H1 (cell line): Measurements from ENCODE around the gene TPD52L1. TPM values are rescaled to one million over a fixed set of nuclear protein-coding genes. Genes with fewer than 3 reads are reported as not detected.
A peak's percentile ranks its signal among the peaks of the same experiment; 100 is the strongest.

Experiments
- CTCF ChIA-PET: fragments of 300-600 bp; sonication (Branson Sonifier 250); formaldehyde crosslinking; loops from one replicate; lab custom pipeline; 2021; ENCODE audit not compliant: partially characterized antibody; lab: Charles Lee
- POLR2A ChIA-PET: fragments of 300-600 bp; sonication (Branson Sonifier 250); formaldehyde crosslinking; loops from one replicate; lab custom pipeline; 2021; ENCODE audit warnings: inconsistent platforms; ENCODE audit not compliant: partially characterized antibody; lab: Charles Lee
- DNase-seq, 2 experiments: peaks; one replicate each; pipeline versions ENCODE4 v3.0.0 to v3.0.0-alpha.2; 2010 to 2022; ENCODE audit warnings: low spot score in 2 of 2, low read depth in 1 of 2, mixed read lengths in 1 of 2
- FAIRE-seq: peaks from 2 replicates; lab custom pipeline; 2011; peaks lifted over from hg19 to GRCh38; lab: Jason Lieb, UNC
- H2AFZ ChIP-seq: 2 replicates; pipeline ENCODE4 v1.8.1; 2012; ENCODE audit warnings: low read length, inconsistent platforms
- H2AK5ac ChIP-seq: 2 replicates; pipeline ENCODE4 v1.6.1; 2013; ENCODE audit warnings: low read depth, low read length
- H2BK120ac ChIP-seq: replicated peaks from 2 replicates; pipeline ENCODE3; 2013; ENCODE audit warnings: low read depth, low read length, inconsistent platforms
- H2BK12ac ChIP-seq: 2 replicates; pipeline ENCODE4 v1.6.1; 2013; ENCODE audit warnings: low read depth, low read length
- H2BK15ac ChIP-seq: 2 replicates; pipeline ENCODE4 v1.6.1; 2013; ENCODE audit warnings: low read length
- H2BK20ac ChIP-seq: 2 replicates; pipeline ENCODE4 v1.6.1; 2013; ENCODE audit warnings: low read length
- H2BK5ac ChIP-seq: 2 replicates; pipeline ENCODE4 v1.6.1; 2013; ENCODE audit warnings: low read depth, low read length
- H3K14ac ChIP-seq: 2 replicates; pipeline ENCODE4 v1.6.1; 2013; ENCODE audit warnings: inconsistent platforms; ENCODE audit not compliant: insufficient read length
- H3K18ac ChIP-seq: 2 replicates; pipeline ENCODE4 v1.6.1; 2013; ENCODE audit warnings: low read length; ENCODE audit errors: extremely low read depth
- H3K23ac ChIP-seq: 2 replicates; pipeline ENCODE4 v1.6.1; 2013; ENCODE audit warnings: inconsistent platforms; ENCODE audit not compliant: insufficient read length
- H3K23me2 ChIP-seq: 2 replicates; pipeline ENCODE4 v1.6.1; 2013; ENCODE audit warnings: low read depth, low read length
- H3K27ac ChIP-seq: 2 replicates; pipeline ENCODE4 v1.6.1; 2011; ENCODE audit warnings: low read depth, low read length, inconsistent platforms
- H3K27me3 ChIP-seq, 4 experiments: replicated peaks in 1 of 4; 1 replicate in 1 of 4; 2 replicates in 3 of 4; pipeline versions ENCODE4 v1.6.1 to v1.8.1; 2011 to 2013; ENCODE audit warnings: low read length in 3 of 4, mild to moderate bottlenecking in 3 of 4, inconsistent platforms in 2 of 4, mixed read lengths in 2 of 4, moderate library complexity in 1 of 4; ENCODE audit not compliant: control insufficient read depth in 3 of 4, insufficient read depth in 3 of 4; ENCODE audit errors: extremely low read depth in 1 of 4
- H3K36me3 ChIP-seq, 4 experiments: 2 replicates each; pipeline versions ENCODE4 v1.6.1 to v1.8.1; 2011 to 2013; ENCODE audit warnings: mild to moderate bottlenecking in 4 of 4, low read length in 3 of 4, moderate library complexity in 2 of 4, control low read depth in 1 of 4, inconsistent platforms in 1 of 4; ENCODE audit not compliant: insufficient read depth in 4 of 4, control insufficient read depth in 2 of 4
- H3K4ac ChIP-seq: replicated peaks from 2 replicates; pipeline ENCODE3; 2013; ENCODE audit warnings: low read length, low read depth, mixed read lengths, inconsistent platforms; ENCODE audit not compliant: insufficient read length
- H3K4me1 ChIP-seq, 4 experiments: replicated peaks in 1 of 4; 1 replicate in 1 of 4; 2 replicates in 3 of 4; pipeline versions ENCODE4 v1.6.1 to v1.8.1; 2011 to 2013; ENCODE audit warnings: low read length in 3 of 4, inconsistent platforms in 2 of 4, mixed read lengths in 1 of 4; ENCODE audit not compliant: insufficient read depth in 4 of 4, control insufficient read depth in 3 of 4
- H3K4me2 ChIP-seq, 2 experiments: 2 replicates each; pipeline versions ENCODE4 v1.6.1 to v1.8.1; 2011 to 2013; ENCODE audit warnings: low read depth in 2 of 2, low read length in 2 of 2, control low read depth in 1 of 2, inconsistent platforms in 1 of 2, mild to moderate bottlenecking in 1 of 2; ENCODE audit not compliant: insufficient read depth in 1 of 2
- H3K4me3 ChIP-seq, 4 experiments: fragments of 200-600, 300-600 bp in 1 of 4; sonication (generic), shearing (Covaris generic), sonication (Bioruptor Twin) in 1 of 4; 2 replicates each; pipeline versions ENCODE4 v1.5.1 to v1.8.1; 2011 to 2016; ENCODE audit warnings: low read length in 4 of 4, low read depth in 3 of 4, control low read depth in 2 of 4, inconsistent platforms in 2 of 4, mild to moderate bottlenecking in 2 of 4, mixed read lengths in 1 of 4, moderate library complexity in 1 of 4; ENCODE audit not compliant: insufficient read depth in 2 of 4; ENCODE audit errors: extremely low read depth in 1 of 4
- H3K56ac ChIP-seq: replicated peaks from 2 replicates; pipeline ENCODE3; 2013; ENCODE audit warnings: low read depth, mild to moderate bottlenecking, mixed read lengths, low read length, inconsistent platforms; ENCODE audit not compliant: insufficient read length
- H3K79me1 ChIP-seq: 2 replicates; pipeline ENCODE4 v1.6.1; 2013; ENCODE audit warnings: low read depth, low read length, control low read depth
- H3K79me2 ChIP-seq, 2 experiments: 2 replicates each; pipeline versions ENCODE4 v1.6.1 to v1.8.1; 2012 to 2013; ENCODE audit warnings: low read length in 2 of 2, mild to moderate bottlenecking in 2 of 2, inconsistent platforms in 1 of 2; ENCODE audit not compliant: insufficient read depth in 2 of 2, control insufficient read depth in 1 of 2
- H3K9ac ChIP-seq, 4 experiments: replicated peaks in 1 of 4; 1 replicate in 1 of 4; 2 replicates in 3 of 4; pipeline versions ENCODE4 v1.6.1 to v1.8.1; 2011 to 2013; ENCODE audit warnings: low read depth in 3 of 4, low read length in 3 of 4, control low read depth in 2 of 4, mild to moderate bottlenecking in 2 of 4, moderate library complexity in 2 of 4, inconsistent platforms in 1 of 4; ENCODE audit errors: extremely low read depth in 1 of 4
- H3K9me3 ChIP-seq, 2 experiments: 2 replicates each; pipeline versions ENCODE4 v1.6.1 to v1.8.1; 2012 to 2013; ENCODE audit warnings: mild to moderate bottlenecking in 2 of 2, moderate library complexity in 2 of 2, control low read depth in 1 of 2, inconsistent platforms in 1 of 2, low read depth in 1 of 2, low read length in 1 of 2, mixed read lengths in 1 of 2; ENCODE audit not compliant: insufficient read depth in 2 of 2
- H4K20me1 ChIP-seq, 2 experiments: replicated peaks in 1 of 2; 2 replicates each; pipeline versions ENCODE3 to v1.8.1; 2011 to 2013; ENCODE audit warnings: inconsistent platforms in 2 of 2, low read length in 2 of 2, mild to moderate bottlenecking in 1 of 2; ENCODE audit not compliant: insufficient read depth in 2 of 2, control insufficient read depth in 1 of 2
- H4K5ac ChIP-seq: 2 replicates; pipeline ENCODE4 v1.6.1; 2013; ENCODE audit warnings: low read length, low read depth, mixed read lengths, inconsistent platforms; ENCODE audit not compliant: insufficient read length
- H4K8ac ChIP-seq: 2 replicates; pipeline ENCODE4 v1.8.0; 2013; ENCODE audit warnings: mild to moderate bottlenecking, moderate library complexity, low read length, inconsistent platforms; ENCODE audit not compliant: insufficient read depth; ENCODE audit errors: extremely low read depth
- H4K91ac ChIP-seq: replicated peaks from 2 replicates; pipeline ENCODE3; 2013; ENCODE audit warnings: low read length, mixed read lengths, inconsistent platforms; ENCODE audit not compliant: insufficient read length
- CEBPB ChIP-seq: IDR thresholded peaks from 2 replicates; pipeline ENCODE4 v1.6.1; 2012; ENCODE audit warnings: low read depth, low read length
- EZH2 ChIP-seq: fragments of 200-600 bp; sonication (generic); IDR thresholded peaks from 2 replicates; pipeline ENCODE4 v1.7.1; 2012; ENCODE audit warnings: low read depth, mild to moderate bottlenecking, moderate library complexity, low read length, inconsistent platforms; ENCODE audit not compliant: severe bottlenecking
- GABPA ChIP-seq: IDR thresholded peaks from 2 replicates; pipeline ENCODE4 v1.6.1; 2011; ENCODE audit warnings: mild to moderate bottlenecking, low read length, moderate library complexity, borderline replicate concordance; ENCODE audit not compliant: insufficient read depth
- KDM1A ChIP-seq: fragments of 200-600, 300-600 bp; sonication (generic); IDR thresholded peaks from 2 replicates; pipeline ENCODE4 v1.7.1; 2016; ENCODE audit warnings: mild to moderate bottlenecking, low read length, borderline replicate concordance
- RBBP5 ChIP-seq: IDR thresholded peaks from 2 replicates; pipeline ENCODE4 v1.7.1; 2012; ENCODE audit warnings: low read depth, mild to moderate bottlenecking, inconsistent platforms, low read length, moderate library complexity, borderline replicate concordance
- RFX5 ChIP-seq: IDR thresholded peaks from 2 replicates; pipeline ENCODE4 v1.6.1; 2011; ENCODE audit warnings: low read depth, low read length, improper control_type of control experiment, borderline replicate concordance
- SIX5 ChIP-seq: IDR thresholded peaks from 2 replicates; pipeline ENCODE4 v1.6.1; 2011; ENCODE audit warnings: mild to moderate bottlenecking, low read depth, low read length
- SP1 ChIP-seq: IDR thresholded peaks from 2 replicates; pipeline ENCODE4 v1.6.1; 2011; ENCODE audit warnings: low read depth, low read length
- TAF7 ChIP-seq: optimal IDR thresholded peaks from 2 replicates; pipeline ENCODE3; 2011; ENCODE audit warnings: low read depth, mild to moderate bottlenecking, inconsistent platforms, low read length, moderate library complexity, borderline replicate concordance
- WGBS, 2 experiments: shearing (Covaris generic) in 1 of 2; methylation state at CpG; one replicate each; pipeline versions ENCODE4 v1.1.6 to v1.1.7; 2013 to 2015; ENCODE audit warnings: low lambda C conversion rate in 2 of 2, mixed read lengths in 2 of 2, inconsistent platforms in 1 of 2, low coverage in 1 of 2, missing lambda C conversion rate in 1 of 2; ENCODE audit not compliant: insufficient replicate concordance in 2 of 2, insufficient coverage in 1 of 2, insufficient read length in 1 of 2; ENCODE audit errors: extremely low coverage in 1 of 2, missing lambda C conversion rate in 1 of 2; 5-methylcytosine and 5-hydroxymethylcytosine counted together
- polyA plus RNA-seq, 7 experiments: library from polyadenylated mRNA; depleted of rRNA in 3 of 7; stranded (reverse) in 5 of 7; unstranded in 2 of 7; fragments of >200 nt in 5 of 7; fragments of 200-250 nt in 2 of 7; gene quantifications; 1 replicate in 5 of 7; 2 replicates in 1 of 7; 4 replicates in 1 of 7; pipeline versions ENCODE4 v1.2.1 to v1.2.3, GENCODE V29; 2011 to 2013; ENCODE audit warnings: missing spikeins in 2 of 7, mixed read lengths in 2 of 7
- total RNA-seq: library from RNA; stranded (reverse); fragmentation: NEBNext Ultra II Directional; extraction: Animal tissue kit (Norgen Biotek cat#: 25700); gene quantifications from 2 replicates; pipeline ENCODE4 v1.2.1, GENCODE V29; 2021

TPD52L1 gene
- total and polyA plus RNA-seq, 2 of the 8 experiments (the other 6 are each of a cell fraction or from before 2014, with no cell fraction given): 7.4 to 14.2 TPM

DNA sequence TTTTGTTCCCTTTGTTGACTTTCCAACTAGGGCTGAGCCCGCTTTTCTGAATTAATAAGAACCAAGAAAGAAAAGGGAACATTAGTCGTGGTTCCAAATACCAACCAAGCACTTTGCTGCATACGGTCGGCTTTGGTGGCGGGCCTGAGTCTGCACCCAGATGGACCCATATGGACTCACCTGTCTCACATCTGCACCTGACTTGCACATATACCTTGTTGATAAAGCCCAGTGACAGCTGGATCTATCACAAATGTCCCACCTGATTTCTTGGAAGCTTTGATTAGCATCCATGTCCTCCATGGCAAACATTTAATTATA, 39.0 kb downstream of the TPD52L1 start:
- Histone ChIP-seq H3K4me2 (no peak overlapping the region), H2BK15ac (no peak overlapping the region), H3K79me2 (no peaks in the 10 kb centered on the region), H3K4me1 (peaks cover 0 to 11% (median 9%) of the 10 kb centered on the region in 4 experiments; a peak in 4 of 7 replicates), H2BK120ac (no peak overlapping the region)
- WGBS, 2 experiments: 72% methylated on average over 5 of the region's 5 CpGs; no CpG with 5 or more reads in 1 of the 2 experiments
- FAIRE-seq: no peak
- peak; percentile 43; the same call in 1 of the 2 replicates for TF ChIP-seq KDM1A
- TF ChIP-seq SP1: no peak
- no peak for TF ChIP-seq GABPA
- no peak for TF ChIP-seq CEBPB
- TF ChIP-seq RBBP5: no peak
- no peak for TF ChIP-seq SIX5
- TF ChIP-seq EZH2: no peak
- no peak for TF ChIP-seq TAF7
- no peak for TF ChIP-seq RFX5
- TF ChIP-seq, all 59 proteins: peak for 1
- Histone ChIP-seq H3K4ac (no peak overlapping the region), H3K56ac (no peak overlapping the region), H3K9me3 (no peaks in the 10 kb centered on the region), H3K14ac (no peak overlapping the region), H3K79me1 (no peaks in the 10 kb centered on the region), H3K18ac (peak overlapping the region; percentile 36; the same call in 1 of the 2 replicates), H3K27ac (no peak overlapping the region), H2AFZ (no peak overlapping the region), H2BK20ac (no peak overlapping the region), H4K20me1 (no peaks in the 10 kb centered on the region), H3K23ac (no peak overlapping the region), H4K91ac (no peak overlapping the region), H2BK5ac (no peak overlapping the region), H2AK5ac (no peak overlapping the region), H4K8ac (no peak overlapping the region), H3K9ac (no peak overlapping the region), H3K23me2 (no peaks in the 10 kb centered on the region), H3K27me3 (no peaks in the 10 kb centered on the region), H2BK12ac (no peak overlapping the region), H3K36me3 (no peaks in the 10 kb centered on the region), H4K5ac (no peak overlapping the region), H3K4me3 (no peak overlapping the region)
- ChIA-PET CTCF (interaction anchor here (0.6 to 5.4 kb wide), 31 partner anchors 9 to 1391 kb away, joined by 3 to 79 read pairs (median 5); partner anchors contain the start of gene TPD52L1), POLR2A (no interaction called here)
- DNase-seq: no peak
